HFFc6 (cell line): Measurements from ENCODE around the gene DRAP1. TPM values are rescaled to one million over a fixed set of nuclear protein-coding genes. Genes with fewer than 3 reads are reported as not detected.

ENCODE experiments used
- DNase-seq: peaks from one replicate; pipeline ENCODE4 v3.0.0-alpha.2; 2018
- H3K27ac Mint-ChIP-seq: 2 replicates; pipeline ENCODE4 v1.8.0; 2020; ENCODE audit warnings: mild to moderate bottlenecking, mixed read lengths
- H3K27me3 Mint-ChIP-seq: 2 replicates; pipeline ENCODE4 v1.8.0; 2021; ENCODE audit warnings: mild to moderate bottlenecking, moderate library complexity, mixed read lengths; ENCODE audit not compliant: insufficient read depth
- H3K36me3 Mint-ChIP-seq: 2 replicates; pipeline ENCODE4 v1.8.0; 2021; ENCODE audit warnings: low read depth, mixed read lengths
- H3K4me1 Mint-ChIP-seq: 2 replicates; pipeline ENCODE4 v1.8.0; 2020; ENCODE audit warnings: low read depth, mixed read lengths
- H3K4me3 Mint-ChIP-seq: 2 replicates; pipeline ENCODE4 v1.8.0; 2020; ENCODE audit warnings: mild to moderate bottlenecking, moderate library complexity, mixed read lengths
- H3K9me3 Mint-ChIP-seq: 2 replicates; pipeline ENCODE4 v1.8.0; 2020; ENCODE audit warnings: mild to moderate bottlenecking, mixed read lengths
- total RNA-seq, 6 experiments: library from RNA; stranded (reverse); fragmentation: NEBNext Ultra II Directional; extraction: Animal tissue kit (Norgen Biotek cat#: 25700); gene quantifications; 2 replicates in 1 of 6; 3 replicates in 5 of 6; pipeline ENCODE4 v1.2.3, GENCODE V29; 2021
- TF ChIP-seq, protein P1 (sequence below): fragments of 200-600 bp; sonication (generic); IDR thresholded peaks from 2 replicates; pipeline ENCODE4 v1.5.0; 2021; ENCODE audit warnings: antibody characterized with exemption, mild to moderate bottlenecking

DRAP1 gene
- total RNA-seq, 6 experiments from 2014 or later, result 362 to 687 (median 615) TPM

- H3K27me3 Mint-ChIP-seq, result peaks cover 2% of the 10 kb centered on the region
- H3K27ac Mint-ChIP-seq, result no peak overlapping the region
- H3K36me3 Mint-ChIP-seq, result peaks cover 33% of the 10 kb centered on the region
- H3K4me3 Mint-ChIP-seq, result no peak overlapping the region
- no peaks in the 10 kb centered on the region for H3K9me3 Mint-ChIP-seq
- no peak for DNase-seq
- peaks cover 22% of the 10 kb centered on the region for H3K4me1 Mint-ChIP-seq
- TF ChIP-seq, protein P1, sequence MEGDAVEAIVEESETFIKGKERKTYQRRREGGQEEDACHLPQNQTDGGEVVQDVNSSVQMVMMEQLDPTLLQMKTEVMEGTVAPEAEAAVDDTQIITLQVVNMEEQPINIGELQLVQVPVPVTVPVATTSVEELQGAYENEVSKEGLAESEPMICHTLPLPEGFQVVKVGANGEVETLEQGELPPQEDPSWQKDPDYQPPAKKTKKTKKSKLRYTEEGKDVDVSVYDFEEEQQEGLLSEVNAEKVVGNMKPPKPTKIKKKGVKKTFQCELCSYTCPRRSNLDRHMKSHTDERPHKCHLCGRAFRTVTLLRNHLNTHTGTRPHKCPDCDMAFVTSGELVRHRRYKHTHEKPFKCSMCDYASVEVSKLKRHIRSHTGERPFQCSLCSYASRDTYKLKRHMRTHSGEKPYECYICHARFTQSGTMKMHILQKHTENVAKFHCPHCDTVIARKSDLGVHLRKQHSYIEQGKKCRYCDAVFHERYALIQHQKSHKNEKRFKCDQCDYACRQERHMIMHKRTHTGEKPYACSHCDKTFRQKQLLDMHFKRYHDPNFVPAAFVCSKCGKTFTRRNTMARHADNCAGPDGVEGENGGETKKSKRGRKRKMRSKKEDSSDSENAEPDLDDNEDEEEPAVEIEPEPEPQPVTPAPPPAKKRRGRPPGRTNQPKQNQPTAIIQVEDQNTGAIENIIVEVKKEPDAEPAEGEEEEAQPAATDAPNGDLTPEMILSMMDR, result no peak
Measured at GRCh38 chr11:65967329-65967934, 48.2 kb downstream of the DRAP1 start.

DNA sequence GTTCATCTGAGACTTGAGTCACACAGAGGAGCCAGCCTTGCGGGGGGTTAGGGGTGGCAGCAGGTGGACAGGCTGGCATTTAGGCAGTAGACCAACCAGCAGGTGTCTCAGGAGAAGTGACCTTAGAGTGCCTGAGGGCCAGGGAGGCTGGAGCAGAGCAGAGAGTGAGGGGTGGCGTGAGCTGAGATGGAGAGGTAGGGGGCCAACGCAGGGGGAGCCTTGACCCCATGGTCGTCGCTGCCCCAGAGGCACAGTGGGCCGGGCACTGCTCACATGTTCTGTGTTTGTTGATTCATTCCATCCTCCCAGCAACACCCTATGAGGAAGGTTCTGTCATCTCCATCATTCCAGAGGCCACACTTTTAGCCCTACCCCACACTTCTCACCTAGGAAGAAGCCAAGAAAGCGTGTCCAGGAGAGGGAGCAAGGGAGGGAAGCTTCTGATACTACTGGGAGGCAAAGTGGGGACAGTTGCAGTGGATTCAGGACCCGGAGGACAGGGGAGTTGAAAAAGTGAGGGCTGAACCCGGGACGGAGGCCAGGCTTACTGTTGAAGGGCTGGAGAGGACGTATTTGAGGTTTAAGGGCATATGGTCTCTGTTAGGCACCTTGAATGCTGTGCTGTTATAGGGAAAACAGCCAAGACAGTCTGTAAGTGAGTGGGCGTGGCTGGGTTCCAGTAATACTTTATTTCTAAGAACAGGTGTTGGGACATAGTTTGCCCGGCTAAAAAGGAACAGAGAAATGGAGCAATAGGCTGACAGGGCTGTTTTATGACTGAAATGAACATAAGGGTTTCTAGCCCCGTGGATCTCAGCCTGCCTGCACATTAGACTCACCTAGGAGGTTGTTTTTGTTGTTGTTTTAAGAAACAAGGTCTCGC is 49.6 kb downstream of the DRAP1 start:
- no peak overlapping the region for H3K4me3 Mint-ChIP-seq
- peaks cover 2% of the 10 kb centered on the region for H3K27me3 Mint-ChIP-seq
- DNase-seq, result no peak
- peaks cover 38% of the 10 kb centered on the region for H3K36me3 Mint-ChIP-seq
- peaks cover 18% of the 10 kb centered on the region for H3K4me1 Mint-ChIP-seq
- TF ChIP-seq, protein P1, result no peak
- H3K9me3 Mint-ChIP-seq, result no peaks in the 10 kb centered on the region
- peak overlapping the region; percentile 30 for H3K27ac Mint-ChIP-seq

Other genes with a start within 250 kb of the DRAP1 start
- 10 to 100 TPM; 36.5 to 42.6 (median 38.9) TPM for gene KAT5, start 207.2 kb upstream of the DRAP1 start, total RNA-seq
- 10 to 100 TPM; 54.0 to 85.6 (median 61.4) TPM for gene RNASEH2C, start 198.6 kb upstream of the DRAP1 start, total RNA-seq
- 10 to 100 TPM in 2 of 6 experiments, 1 to 10 TPM in 4; 8.7 to 11.1 (median 9.5) TPM for gene AP5B1, start 138.4 kb upstream of the DRAP1 start, total RNA-seq
- not detected for gene OVOL1, start 132.4 kb upstream of the DRAP1 start, total RNA-seq
- not detected for gene SNX32, start 85.5 kb upstream of the DRAP1 start, total RNA-seq
- gene CFL1, start 61.2 kb upstream of the DRAP1 start, total RNA-seq, result 1,000 to 10,000 TPM; 2,002 to 2,288 (median 2,238) TPM
- gene MUS81, start 59.0 kb upstream of the DRAP1 start, total RNA-seq, result 10 to 100 TPM; 38.4 to 47.9 (median 43.1) TPM
- gene EFEMP2, start 46.6 kb upstream of the DRAP1 start, total RNA-seq, result 100 to 1,000 TPM; 318 to 359 (median 329) TPM
- under 1 TPM in 4 of 6 experiments, not detected in 2; 0.11 to 0.22 (median 0.14) TPM for gene CTSW, start 39.6 kb upstream of the DRAP1 start, total RNA-seq
- gene FIBP, start 31.0 kb upstream of the DRAP1 start, total RNA-seq, result 100 to 1,000 TPM; 117 to 145 (median 135) TPM
- gene CCDC85B, start 28.8 kb upstream of the DRAP1 start, total RNA-seq, result 100 to 1,000 TPM in 2 of 6 experiments, 10 to 100 TPM in 4; 78.9 to 112 (median 87.7) TPM
- 100 to 1,000 TPM; 134 to 275 (median 234) TPM for gene FOSL1, start 19.0 kb upstream of the DRAP1 start, total RNA-seq
- 10 to 100 TPM; 79.0 to 94.6 (median 85.0) TPM for gene C11orf68, start 364 bp upstream of the DRAP1 start, total RNA-seq
- gene TSGA10IP, start 26.1 kb downstream of the DRAP1 start, total RNA-seq, result under 1 TPM in 1 of 6 experiments, not detected in 5; 0.23 TPM
- gene SART1, start 42.3 kb downstream of the DRAP1 start, total RNA-seq, result 10 to 100 TPM; 51.7 to 69.3 (median 61.0) TPM
- 10 to 100 TPM; 28.6 to 36.8 (median 31.7) TPM for gene EIF1AD, start 82.7 kb downstream of the DRAP1 start, total RNA-seq
- 100 to 1,000 TPM; 257 to 337 (median 300) TPM for gene BANF1, start 83.1 kb downstream of the DRAP1 start, total RNA-seq
- gene CST6, start 92.6 kb downstream of the DRAP1 start, total RNA-seq, result under 1 TPM in 2 of 6 experiments, not detected in 4; 0.33 to 0.83 TPM
- gene CATSPER1, start 107.1 kb downstream of the DRAP1 start, total RNA-seq, result 1 to 10 TPM; 2.1 to 3.8 (median 2.7) TPM
- under 1 TPM in 1 of 6 experiments, not detected in 5; 0.14 TPM for gene GAL3ST3, start 129.7 kb downstream of the DRAP1 start, total RNA-seq
- 100 to 1,000 TPM; 199 to 240 (median 222) TPM for gene SF3B2, start 132.9 kb downstream of the DRAP1 start, total RNA-seq
- gene PACS1, start 150.8 kb downstream of the DRAP1 start, total RNA-seq, result 100 to 1,000 TPM in 2 of 6 experiments, 10 to 100 TPM in 4; 82.8 to 114 (median 91.8) TPM